ENCODE results near the gene GNG2.

The GNG2 gene

GRCh38 chr14:51860164-51860824 is at the start of gene GNG2:
Gene GNG2 (plus strand): TSS chr14:51860612. CDS start chr14:51950679, 90,067 bp downstream.
- peaks cover 12% of the 10 kb centered on the region for H3K4me1 ChIP-seq (ENCODE audit: control insufficient read depth, insufficient read depth, low read length)
- H3K36me3 ChIP-seq (ENCODE audit: control insufficient read depth in 2 of 2, insufficient read depth in 1 of 2, low read length in 2 of 2): no peaks in the 10 kb centered on the region
- no peaks in the 10 kb centered on the region for H3K9me3 ChIP-seq (ENCODE audit: control insufficient read depth, insufficient read depth, low read depth, low read length)
- POLR2A ChIA-PET: interaction anchor here (0.5 to 1.2 kb wide), 5 partner anchors 9 to 1646 kb away, joined by 3 to 6 read pairs (median 3); no protein-coding TSS in a partner anchor
- H3K4me3 ChIP-seq (ENCODE audit: low read depth, low read length): peak within 1 kb of the TSS; percentile 50
- CTCF ChIA-PET: interaction anchor here (0.7 to 1.6 kb wide), 3 partner anchors 80 to 395 kb away, joined by 3 to 5 read pairs (median 3); no protein-coding TSS in a partner anchor
- H3K27ac ChIP-seq (ENCODE audit: extremely low read depth, low read depth, low read length): no peak within 1 kb of the TSS; the same call in 1 of the 2 replicates
- TF ChIP-seq ZNF843 (tag by site-specific recombination; IDR thresholded peaks at IDR 0.05) (no peak), ZNF366 (tag by site-specific recombination; conservative IDR thresholded peaks at IDR 0.05) (peak; percentile 37), ZNF146 (tag by site-specific recombination; IDR thresholded peaks at IDR 0.05) (no peak), ZNF777 (tag by site-specific recombination; IDR thresholded peaks at IDR 0.05; ENCODE audit: borderline replicate concordance) (no peak), ZNF600 (tag by site-specific recombination; IDR thresholded peaks at IDR 0.05) (no peak), ZSCAN23 (tag by site-specific recombination; IDR thresholded peaks at IDR 0.05) (no peak), ZNF175 (tag by site-specific recombination; IDR thresholded peaks at IDR 0.05) (no peak), ZNF529 (tag by site-specific recombination; IDR thresholded peaks at IDR 0.05; ENCODE audit: insufficient replicate concordance) (no peak), ZNF16 (tag by site-specific recombination; IDR thresholded peaks at IDR 0.05; ENCODE audit: low read depth) (no peak), TCF7L2 (IDR thresholded peaks at IDR 0.05; ENCODE audit: borderline replicate concordance, low read depth, low read length) (no peak), ZNF341 (tag by site-specific recombination; IDR thresholded peaks at IDR 0.05; ENCODE audit: low read depth) (no peak), ZNF239 (tag by site-specific recombination; IDR thresholded peaks at IDR 0.05) (no peak), ZFP37 (tag by site-specific recombination; IDR thresholded peaks at IDR 0.05) (no peak), ZFP41 (tag by site-specific recombination; IDR thresholded peaks at IDR 0.05; ENCODE audit: borderline replicate concordance) (no peak), SETDB1 (IDR thresholded peaks at IDR 0.05; ENCODE audit: insufficient read length, low read length) (no peak), ZNF121 (tag by site-specific recombination; IDR thresholded peaks at IDR 0.05) (no peak), ZNF518A (tag by site-specific recombination; conservative IDR thresholded peaks at IDR 0.05; ENCODE audit: low read depth) (peak; percentile 73), KLF1 (tag by site-specific recombination; IDR thresholded peaks at IDR 0.05) (no peak), ZBTB6 (tag by site-specific recombination; IDR thresholded peaks at IDR 0.05) (no peak), ZNF416 (tag by site-specific recombination; IDR thresholded peaks at IDR 0.05) (no peak), ZNF140 (tag by site-specific recombination; IDR thresholded peaks at IDR 0.05) (no peak), MZF1 (tag by site-specific recombination; IDR thresholded peaks at IDR 0.05; ENCODE audit: borderline replicate concordance) (peak; percentile 80), ZNF202 (tag by site-specific recombination; IDR thresholded peaks at IDR 0.05; ENCODE audit: borderline replicate concordance) (no peak), SP7 (tag by site-specific recombination; IDR thresholded peaks at IDR 0.05) (no peak), KLF16 (tag by site-specific recombination; IDR thresholded peaks at IDR 0.05) (no peak), ZEB2 (tag by site-specific recombination; IDR thresholded peaks at IDR 0.05) (no peak), PATZ1 (tag by site-specific recombination; IDR thresholded peaks at IDR 0.05) (no peak), ZNF132 (tag by site-specific recombination; IDR thresholded peaks at IDR 0.05; ENCODE audit: borderline replicate concordance) (no peak), ZXDB (tag by site-specific recombination; IDR thresholded peaks at IDR 0.05) (no peak), ZNF785 (tag by site-specific recombination; IDR thresholded peaks at IDR 0.05) (no peak), ZNF768 (tag by site-specific recombination; IDR thresholded peaks at IDR 0.05) (no peak), ZNF274 (IDR thresholded peaks at IDR 0.05; ENCODE audit: low read length) (no peak), ZNF274 (tag by site-specific recombination; IDR thresholded peaks at IDR 0.05; ENCODE audit: borderline replicate concordance) (no peak)
